GM23248 (cell line): ENCODE results near the gene PLEKHG2. TPM values are rescaled to one million over a fixed set of nuclear protein-coding genes. Genes with fewer than 3 reads are reported as not detected.

Experiments used
- DNase-seq: peaks from one replicate; pipeline ENCODE4 v3.0.0-alpha.2; 2015
- H2AFZ ChIP-seq: fragments of 200-600 bp; sonication (generic); 2 replicates; pipeline ENCODE4 v1.6.1; 2016; ENCODE audit warnings: antibody characterized with exemption
- H3F3A ChIP-seq: fragments of 200-600 bp; sonication (generic); 2 replicates; pipeline ENCODE4 v1.6.1; 2016; ENCODE audit warnings: mild to moderate bottlenecking, antibody characterized with exemption, mixed run types; ENCODE audit not compliant: insufficient read depth
- H3K27ac ChIP-seq: fragments of 200-600 bp; sonication (generic); 2 replicates; pipeline ENCODE4 v1.5.1; 2016; ENCODE audit warnings: mild to moderate bottlenecking
- H3K27me3 ChIP-seq: fragments of 200-600 bp; sonication (generic); replicated peaks from 2 replicates; pipeline ENCODE4 v1.6.1; 2016; ENCODE audit warnings: mild to moderate bottlenecking; ENCODE audit not compliant: insufficient read depth
- H3K36me3 ChIP-seq: fragments of 200-600 bp; sonication (generic); 2 replicates; pipeline ENCODE4 v1.6.1; 2016; ENCODE audit warnings: low read depth, mild to moderate bottlenecking
- H3K4me1 ChIP-seq: fragments of 200-600 bp; sonication (generic); 2 replicates; pipeline ENCODE4 v1.6.1; 2016; ENCODE audit warnings: mild to moderate bottlenecking; ENCODE audit not compliant: insufficient read depth
- H3K4me2 ChIP-seq: fragments of 200-600 bp; sonication (generic); one replicate; pipeline ENCODE4 v1.6.1; 2016; ENCODE audit warnings: mild to moderate bottlenecking; ENCODE audit not compliant: unreplicated experiment
- H3K4me3 ChIP-seq: fragments of 200-600 bp; sonication (generic); 2 replicates; pipeline ENCODE4 v1.5.1; 2016; ENCODE audit warnings: mild to moderate bottlenecking
- H3K79me2 ChIP-seq: fragments of 200-600 bp; sonication (generic); 2 replicates; pipeline ENCODE4 v1.6.1; 2016; ENCODE audit warnings: mild to moderate bottlenecking; ENCODE audit not compliant: insufficient read depth
- H3K9ac ChIP-seq: fragments of 200-600 bp; sonication (generic); 2 replicates; pipeline ENCODE4 v1.6.1; 2016; ENCODE audit warnings: mild to moderate bottlenecking
- H3K9me2 ChIP-seq: fragments of 200-600 bp; sonication (generic); 2 replicates; pipeline ENCODE4 v1.6.1; 2016; ENCODE audit warnings: mixed run types, mild to moderate bottlenecking, moderate library complexity; ENCODE audit not compliant: insufficient read depth
- H3K9me3 ChIP-seq: fragments of 200-600 bp; sonication (generic); one replicate; pipeline ENCODE4 v1.6.1; 2017; ENCODE audit warnings: low read depth
- H4K20me1 ChIP-seq: fragments of 200-600 bp; sonication (generic); 2 replicates; pipeline ENCODE4 v1.6.0; 2016; ENCODE audit not compliant: insufficient read depth
- EZH2 ChIP-seq: fragments of 200-600 bp; sonication (generic); IDR thresholded peaks from 2 replicates; pipeline ENCODE4 v1.6.1; 2018; ENCODE audit warnings: antibody characterized with exemption, mild to moderate bottlenecking; ENCODE audit not compliant: insufficient read depth, poor library complexity, severe bottlenecking
- EZH2phosphoT487 ChIP-seq: fragments of 200-600 bp; sonication (generic); IDR thresholded peaks from 2 replicates; pipeline ENCODE4 v1.6.1; 2018; ENCODE audit warnings: antibody characterized with exemption, moderate library complexity, mild to moderate bottlenecking, low read depth; ENCODE audit not compliant: insufficient read depth
- WGBS, 2 experiments: methylation state at CpG; one replicate each; pipeline ENCODE4 v1.1.6; 2015 to 2017; ENCODE audit warnings: low lambda C conversion rate in 2 of 2, low coverage in 1 of 2; ENCODE audit errors: missing lambda C conversion rate in 2 of 2; 5-methylcytosine and 5-hydroxymethylcytosine counted together
- in situ Hi-C: fragments of 300-500 bp; cut with MboI; formaldehyde crosslinking; loops from 2 replicates; pipeline ENCODE4 v1.15.0; 2020
- polyA plus RNA-seq: library from polyadenylated mRNA; unstranded; fragments of >200 nt; fragmentation: Nextera tagmentation; extraction: Ambion mirVana; gene quantifications from 2 replicates; pipeline ENCODE4 v1.2.1, GENCODE V29; 2016
- total RNA-seq: library from RNA; depleted of rRNA; stranded (reverse); fragments of >200 nt; shearing (Covaris generic); gene quantifications from 2 replicates; pipeline ENCODE4 v1.2.3, GENCODE V29; 2014

The PLEKHG2 gene
- total and polyA plus RNA-seq, 2 experiments from 2014 or later = 12.0 to 12.2 TPM

DNA sequence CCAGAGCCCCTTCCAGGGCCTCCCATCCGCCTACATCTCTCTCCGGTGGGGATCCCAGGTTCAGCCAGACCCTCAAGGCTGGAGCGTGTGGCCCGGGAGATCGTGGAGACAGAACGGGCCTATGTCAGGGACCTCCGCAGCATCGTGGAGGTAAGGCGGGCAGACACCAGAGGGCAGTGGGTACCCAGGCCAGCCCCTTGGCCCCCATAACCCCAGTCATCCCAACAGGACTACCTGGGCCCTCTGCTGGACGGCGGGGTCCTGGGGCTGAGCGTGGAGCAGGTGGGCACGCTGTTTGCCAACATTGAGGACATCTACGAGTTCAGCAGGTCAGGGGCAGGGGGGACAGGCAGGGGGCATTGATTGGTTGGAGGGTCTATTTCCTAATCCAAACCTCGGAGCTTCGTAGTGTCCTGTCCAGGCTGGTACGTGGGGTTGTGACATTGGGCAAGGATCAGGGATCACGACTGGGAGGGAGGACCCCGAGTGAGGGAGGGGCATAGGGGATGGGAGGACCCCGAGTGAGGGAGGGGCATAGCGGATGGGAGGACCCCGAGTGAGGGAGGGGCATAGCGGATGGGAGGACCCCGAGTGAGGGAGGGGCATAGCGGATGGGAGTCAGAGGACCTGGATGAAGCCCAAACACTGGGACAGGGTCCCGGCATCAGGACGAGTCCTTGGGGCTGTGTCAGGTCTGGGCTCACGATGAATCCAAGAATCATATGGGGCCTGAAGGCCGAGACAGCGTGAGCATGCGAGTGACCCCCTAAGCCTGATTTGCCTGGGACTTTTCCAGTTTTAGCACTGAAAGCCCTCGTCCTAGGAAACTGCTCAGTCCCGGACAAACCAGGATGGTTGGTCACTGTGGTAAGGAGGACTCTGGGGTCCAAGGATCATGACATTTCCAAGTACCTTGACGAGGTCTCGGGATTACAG lies 2.9 kb downstream of the PLEKHG2 start:
- H3K4me1 ChIP-seq = peaks cover 13% of the 10 kb centered on the region
- TF ChIP-seq EZH2phosphoT487 (no peak), EZH2 (no peak)
- H2AFZ ChIP-seq = no peak overlapping the region
- no peaks in the 10 kb centered on the region for H3K9me2 ChIP-seq
- no peak overlapping the region for H3K4me3 ChIP-seq
- no peaks in the 10 kb centered on the region for H4K20me1 ChIP-seq
- in situ Hi-C loops = no loop called here
- H3K36me3 ChIP-seq = peaks cover 6% of the 10 kb centered on the region; the same call in 1 of the 2 replicates
- H3F3A ChIP-seq = peaks cover 16% of the 10 kb centered on the region
- no peak for DNase-seq
- H3K79me2 ChIP-seq = peaks cover 34% of the 10 kb centered on the region
- no peak overlapping the region for H3K27ac ChIP-seq
- peak overlapping the region; percentile 88; the same call in 1 of the 2 replicates for H3K9ac ChIP-seq
- no peak overlapping the region for H3K4me2 ChIP-seq
- 73 to 86% methylated on average over 27 to 35 of the region's 35 CpGs for WGBS, 2 experiments
- H3K27me3 ChIP-seq = no peaks in the 10 kb centered on the region
- no peaks in the 10 kb centered on the region for H3K9me3 ChIP-seq

DNA sequence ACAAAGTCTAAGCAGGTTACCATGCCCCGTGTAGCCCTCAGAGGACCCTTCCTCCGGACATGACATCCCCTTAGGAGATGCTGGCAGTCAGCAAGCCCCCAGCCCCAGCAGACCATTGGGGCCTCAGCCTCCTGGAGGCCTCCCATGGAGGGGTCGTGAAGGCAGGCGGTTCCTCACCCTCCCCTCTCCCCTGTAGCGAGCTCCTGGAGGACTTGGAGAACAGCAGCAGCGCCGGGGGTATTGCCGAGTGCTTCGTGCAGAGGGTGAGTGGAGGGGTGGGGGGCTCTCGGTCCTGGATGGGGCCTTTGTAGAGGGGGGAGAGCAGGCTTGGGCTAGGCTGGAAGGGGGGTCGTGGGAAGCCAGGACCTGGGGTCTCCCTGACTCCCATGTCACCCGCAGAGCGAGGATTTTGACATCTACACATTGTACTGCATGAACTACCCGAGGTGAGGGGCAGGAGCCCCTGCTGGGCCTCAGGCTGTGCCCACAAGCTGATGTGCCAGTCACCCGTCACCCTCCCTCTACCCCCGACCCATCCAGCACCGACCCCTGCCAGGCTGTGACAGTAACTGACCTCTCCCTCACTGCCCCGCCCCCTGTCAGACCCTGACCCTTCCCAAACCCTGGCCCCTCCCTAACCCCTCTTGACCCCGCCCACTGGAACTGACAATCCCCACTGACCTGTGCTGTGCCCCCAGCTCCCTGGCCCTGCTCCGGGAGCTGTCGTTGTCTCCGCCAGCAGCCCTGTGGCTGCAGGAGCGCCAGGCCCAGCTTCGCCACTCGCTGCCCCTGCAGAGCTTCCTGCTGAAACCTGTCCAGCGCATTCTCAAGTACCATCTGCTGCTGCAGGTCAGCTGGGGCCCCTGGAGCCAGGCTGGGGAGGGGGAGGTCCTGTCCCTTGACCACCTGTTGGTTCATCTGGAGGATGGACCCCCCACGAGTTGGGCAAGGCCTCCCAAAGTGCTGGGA lies 4.0 kb downstream of the PLEKHG2 start:
- H3K79me2 ChIP-seq = peaks cover 34% of the 10 kb centered on the region
- no peak for DNase-seq
- peaks cover 3% of the 10 kb centered on the region for H3K4me1 ChIP-seq
- H3K36me3 ChIP-seq = peaks cover 6% of the 10 kb centered on the region; the same call in 1 of the 2 replicates
- H3K9ac ChIP-seq = no peak overlapping the region
- H2AFZ ChIP-seq = no peak overlapping the region
- H3K27me3 ChIP-seq = no peaks in the 10 kb centered on the region
- no peaks in the 10 kb centered on the region for H3K9me3 ChIP-seq
- peaks cover 5% of the 10 kb centered on the region for H3F3A ChIP-seq
- H4K20me1 ChIP-seq = no peaks in the 10 kb centered on the region
- no peak overlapping the region for H3K4me3 ChIP-seq
- H3K4me2 ChIP-seq = no peak overlapping the region
- TF ChIP-seq EZH2phosphoT487 = no peak
- no peak for TF ChIP-seq EZH2
- H3K9me2 ChIP-seq = no peaks in the 10 kb centered on the region
- no peak overlapping the region for H3K27ac ChIP-seq
- in situ Hi-C loops = no loop called here
- 89 to 92% methylated on average over 19 to 27 of the region's 27 CpGs for WGBS, 2 experiments

DNA sequence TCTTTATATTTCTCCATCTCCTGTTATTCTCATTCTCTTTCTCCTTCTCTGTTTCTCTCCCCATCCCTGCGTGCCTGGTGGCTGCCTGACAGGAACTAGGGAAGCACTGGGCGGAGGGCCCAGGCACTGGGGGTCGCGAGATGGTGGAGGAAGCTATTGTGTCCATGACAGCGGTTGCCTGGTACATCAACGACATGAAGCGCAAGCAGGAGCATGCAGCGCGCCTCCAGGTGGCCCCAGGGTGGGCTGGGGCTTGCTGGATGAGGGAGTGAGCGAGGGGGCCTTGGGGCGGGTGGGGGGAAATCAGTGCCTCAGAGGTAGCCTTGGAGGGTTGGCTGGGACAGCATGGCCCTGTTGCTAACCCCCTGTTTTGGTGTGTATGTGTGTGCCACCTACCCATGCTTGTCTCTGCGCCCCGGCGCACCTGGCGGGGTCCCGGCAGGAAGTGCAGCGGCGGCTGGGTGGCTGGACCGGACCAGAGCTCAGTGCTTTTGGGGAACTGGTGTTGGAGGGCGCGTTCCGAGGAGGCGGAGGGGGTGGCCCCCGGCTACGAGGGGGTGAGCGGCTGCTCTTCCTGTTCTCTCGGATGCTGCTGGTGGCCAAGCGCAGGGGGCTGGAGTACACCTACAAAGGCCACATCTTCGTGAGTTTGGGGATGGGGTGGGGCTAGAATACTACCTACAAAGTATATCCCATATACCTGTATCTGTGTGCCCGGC lies 5.2 kb downstream of the PLEKHG2 start:
- H3K79me2 ChIP-seq = peaks cover 34% of the 10 kb centered on the region
- H3K4me2 ChIP-seq = no peak overlapping the region
- DNase-seq = no peak
- H3K9me3 ChIP-seq = no peaks in the 10 kb centered on the region
- no peaks in the 10 kb centered on the region for H3K9me2 ChIP-seq
- no peaks in the 10 kb centered on the region for H3F3A ChIP-seq
- H3K27me3 ChIP-seq = no peaks in the 10 kb centered on the region
- H3K4me1 ChIP-seq = no peaks in the 10 kb centered on the region
- no peak overlapping the region for H3K27ac ChIP-seq
- no peak overlapping the region for H3K4me3 ChIP-seq
- in situ Hi-C loops = no loop called here
- H3K9ac ChIP-seq = no peak overlapping the region
- no peaks in the 10 kb centered on the region for H4K20me1 ChIP-seq
- WGBS, 2 experiments = 94 to 97% methylated on average over 26 to 30 of the region's 30 CpGs
- TF ChIP-seq EZH2 (no peak), EZH2phosphoT487 (no peak)
- no peak overlapping the region for H2AFZ ChIP-seq
- peaks cover 6% of the 10 kb centered on the region; the same call in 1 of the 2 replicates for H3K36me3 ChIP-seq

DNA sequence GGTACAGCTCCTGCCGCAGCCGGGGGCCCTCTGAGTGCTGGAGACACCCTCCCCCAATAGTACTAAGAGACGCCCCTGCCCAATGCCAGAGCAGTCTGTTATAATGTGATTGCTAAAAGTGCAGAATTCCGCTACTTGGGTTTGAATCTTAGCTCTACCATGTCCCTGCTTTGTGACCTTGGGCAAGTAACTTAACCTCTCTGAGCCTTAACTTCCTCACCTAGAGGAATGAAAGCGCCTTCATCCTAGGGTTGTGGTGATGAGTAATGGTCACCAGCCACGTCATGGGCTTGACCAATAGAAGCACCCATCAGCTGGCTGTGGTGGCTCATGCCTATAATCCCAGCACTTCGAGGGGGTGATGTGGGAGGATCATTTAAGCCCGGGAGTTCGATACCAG lies 6.5 kb downstream of the PLEKHG2 start:
- H3K9me3 ChIP-seq = no peaks in the 10 kb centered on the region
- H3K9me2 ChIP-seq = no peaks in the 10 kb centered on the region
- no peaks in the 10 kb centered on the region for H3F3A ChIP-seq
- no peaks in the 10 kb centered on the region for H4K20me1 ChIP-seq
- no peak overlapping the region for H3K4me2 ChIP-seq
- H3K36me3 ChIP-seq = peaks cover 6% of the 10 kb centered on the region; the same call in 1 of the 2 replicates
- 84 to 87% methylated on average over 9 of the region's 9 CpGs for WGBS, 2 experiments
- no peak overlapping the region for H3K4me3 ChIP-seq
- no peak overlapping the region for H3K27ac ChIP-seq
- H2AFZ ChIP-seq = no peak overlapping the region
- no peak for DNase-seq
- H3K9ac ChIP-seq = no peak overlapping the region
- no peaks in the 10 kb centered on the region for H3K4me1 ChIP-seq
- no peak for TF ChIP-seq EZH2
- no peak for TF ChIP-seq EZH2phosphoT487
- H3K79me2 ChIP-seq = peaks cover 22% of the 10 kb centered on the region
- in situ Hi-C loops = no loop called here
- no peaks in the 10 kb centered on the region for H3K27me3 ChIP-seq
